Measurements from ENCODE around the gene TNFRSF18. TPM values are rescaled to one million over a fixed set of nuclear protein-coding genes. Genes with fewer than 3 reads are reported as not detected.

The TNFRSF18 gene
- total and polyA plus RNA-seq, 7 experiments from 2014 or later: 0.32 to 81.7 (median 7.6) TPM; not detected in 3

- H3K27me3 Mint-ChIP-seq: no peaks in the 10 kb centered on the region
- no peaks in the 10 kb centered on the region for H3K9me3 ChIP-seq (ENCODE audit: control insufficient read depth in 2 of 3, low read length in 3 of 3)
- ATAC-seq (no peak), DNase-seq (no peak)
- peaks cover 0 to 96% (median 3%) of the 10 kb centered on the region in 3 experiments for H3K36me3 ChIP-seq (ENCODE audit: control insufficient read depth in 2 of 3, insufficient read depth in 3 of 3, low read length in 3 of 3)
- H3K27me3 ChIP-seq (ENCODE audit: control insufficient read depth in 2 of 2, insufficient read depth in 2 of 2, low read length in 2 of 2): no peaks in the 10 kb centered on the region
- H3K27ac ChIP-seq (ENCODE audit: low read depth, low read length): no peak overlapping the region
- peaks cover 0 to 2% of the 10 kb centered on the region in 2 donors for H3K4me1 ChIP-seq (ENCODE audit: control insufficient read depth in 2 of 2, insufficient read depth in 2 of 2, low read length in 2 of 2)
- H3K27ac Mint-ChIP-seq: no peak overlapping the region
- intact Hi-C loops (cut with micrococcal nuclease): no loop called here
- peaks cover 5 to 28% (median 9%) of the 10 kb centered on the region in 7 donors for H3K4me1 Mint-ChIP-seq
- POLR2A ChIA-PET: no interaction called here
- no peak overlapping the region for H3K4me3 Mint-ChIP-seq
- no peaks in the 10 kb centered on the region for H3K9me3 Mint-ChIP-seq
- peaks cover 5 to 24% (median 11%) of the 10 kb centered on the region in 5 donors for H3K36me3 Mint-ChIP-seq
- no peak overlapping the region for H3K4me3 ChIP-seq (ENCODE audit: low read length)
- CTCF ChIA-PET: no interaction called here
These were observed 17.5 kb upstream of the TNFRSF18 start for GRCh38 chr1:1223891-1224290.

GRCh38 chr1:1223321-1223720 lies 16.9 kb upstream of the TNFRSF18 start:
- POLR2A ChIA-PET: no interaction called here
- Histone ChIP-seq H3K4me1 (ENCODE audit: control insufficient read depth in 2 of 2, insufficient read depth in 2 of 2, low read length in 2 of 2) (peaks cover 0 to 2% of the 10 kb centered on the region in 2 donors), H3K9me3 (ENCODE audit: control insufficient read depth in 2 of 3, low read length in 3 of 3) (no peaks in the 10 kb centered on the region), H3K4me3 (ENCODE audit: low read length) (no peak overlapping the region), H3K27ac (ENCODE audit: low read depth, low read length) (no peak overlapping the region), H3K36me3 (ENCODE audit: control insufficient read depth in 2 of 3, insufficient read depth in 3 of 3, low read length in 3 of 3) (peaks cover 0 to 95% (median 3%) of the 10 kb centered on the region in 3 experiments), H3K27me3 (ENCODE audit: control insufficient read depth in 2 of 2, insufficient read depth in 2 of 2, low read length in 2 of 2) (no peaks in the 10 kb centered on the region)
- Mint-ChIP-seq H3K9me3 (no peaks in the 10 kb centered on the region), H3K36me3 (peaks cover 5 to 24% (median 11%) of the 10 kb centered on the region in 5 donors), H3K4me1 (peaks cover 5 to 27% (median 9%) of the 10 kb centered on the region in 7 donors), H3K4me3 (no peak overlapping the region), H3K27ac (no peak overlapping the region), H3K27me3 (no peaks in the 10 kb centered on the region)
- CTCF ChIA-PET: no interaction called here
- ATAC-seq: no peak
- intact Hi-C loops (cut with micrococcal nuclease): no loop called here
- no peak for DNase-seq

DNA sequence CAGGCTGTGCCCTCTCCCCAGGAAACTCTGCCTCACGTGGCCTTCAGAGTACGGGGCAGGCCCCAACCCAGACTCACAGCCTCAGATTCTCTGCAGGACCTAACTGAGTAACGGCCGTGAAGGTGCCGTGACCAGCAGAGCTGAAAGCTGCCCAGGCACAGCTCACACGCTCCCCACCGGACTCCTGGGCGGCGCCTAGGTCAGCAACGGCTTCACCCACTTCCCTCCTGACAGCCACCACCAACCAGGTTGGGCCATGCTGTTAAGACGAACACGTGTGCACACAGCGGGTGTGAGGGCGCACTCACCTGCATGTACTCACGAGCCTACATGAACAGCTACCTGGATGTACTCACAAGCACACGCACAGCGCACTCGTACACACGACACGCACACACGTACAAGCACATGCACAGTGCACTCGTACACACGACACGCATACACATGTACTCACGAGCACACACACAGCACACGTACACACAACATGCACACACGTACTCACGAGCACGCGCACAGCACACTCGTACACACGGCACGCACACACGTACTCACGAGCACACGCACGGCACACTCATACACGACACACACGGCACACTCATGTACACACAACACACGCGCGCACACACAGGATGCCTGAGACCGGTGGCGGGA lies 16.3 kb upstream of the TNFRSF18 start:
- intact Hi-C loops (cut with micrococcal nuclease): no loop called here
- H3K27ac Mint-ChIP-seq: peak overlapping the region in 1 of 9 donors; percentile 36
- no peaks in the 10 kb centered on the region for H3K27me3 Mint-ChIP-seq
- POLR2A ChIA-PET: no interaction called here
- Histone ChIP-seq H3K27me3 (ENCODE audit: control insufficient read depth in 2 of 2, insufficient read depth in 2 of 2, low read length in 2 of 2) (no peaks in the 10 kb centered on the region), H3K4me1 (ENCODE audit: control insufficient read depth in 2 of 2, insufficient read depth in 2 of 2, low read length in 2 of 2) (peaks cover 0 to 2% of the 10 kb centered on the region in 2 donors), H3K27ac (ENCODE audit: low read depth, low read length) (no peak overlapping the region), H3K36me3 (ENCODE audit: control insufficient read depth in 2 of 3, insufficient read depth in 3 of 3, low read length in 3 of 3) (peaks cover 0 to 95% (median 3%) of the 10 kb centered on the region in 3 experiments), H3K9me3 (ENCODE audit: control insufficient read depth in 2 of 3, low read length in 3 of 3) (no peaks in the 10 kb centered on the region), H3K4me3 (ENCODE audit: low read length) (no peak overlapping the region)
- CTCF ChIA-PET: no interaction called here
- H3K4me3 Mint-ChIP-seq: peak overlapping the region in 1 of 10 donors; percentile 47
- DNase-seq: no peak
- H3K36me3 Mint-ChIP-seq: peaks cover 5 to 27% (median 11%) of the 10 kb centered on the region in 5 donors
- peaks cover 5 to 27% (median 9%) of the 10 kb centered on the region in 7 donors for H3K4me1 Mint-ChIP-seq
- ATAC-seq: no peak
- H3K9me3 Mint-ChIP-seq: no peaks in the 10 kb centered on the region

DNA sequence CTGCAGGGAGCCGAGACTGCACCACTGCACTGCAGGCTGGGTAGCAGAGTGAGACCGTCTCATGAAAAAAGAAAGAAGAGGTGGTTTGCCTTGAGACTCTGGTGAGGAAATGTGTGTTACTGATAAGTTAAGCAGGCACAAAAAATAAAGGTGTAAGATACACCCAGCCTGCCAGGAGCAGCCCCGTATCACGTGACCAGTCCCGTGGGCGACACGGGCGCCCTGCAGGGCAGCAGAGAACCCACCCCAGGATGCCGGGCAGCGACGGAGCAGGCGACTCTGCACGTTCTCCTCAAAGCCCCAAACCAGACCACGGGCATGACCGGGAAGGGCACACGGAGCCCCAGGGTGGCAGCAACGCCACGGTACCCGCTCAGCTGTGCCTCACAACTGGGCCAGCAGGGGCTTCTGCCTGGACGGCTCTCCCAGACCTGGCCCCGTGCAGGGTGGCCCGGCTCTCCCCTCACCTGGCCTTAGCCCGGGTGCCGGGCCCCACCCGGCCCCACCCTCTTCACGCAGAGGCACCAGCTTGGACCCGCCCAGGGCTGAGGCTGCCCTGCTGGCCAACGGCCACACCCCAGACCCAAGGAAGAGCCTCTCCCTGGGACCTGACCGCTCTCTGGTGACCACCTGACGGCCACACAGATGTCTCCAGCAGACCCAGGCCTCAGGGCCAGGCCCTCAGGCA lies 15.6 kb upstream of the TNFRSF18 start:
- H3K36me3 ChIP-seq (ENCODE audit: control insufficient read depth in 2 of 3, insufficient read depth in 3 of 3, low read length in 3 of 3): peaks cover 0 to 93% (median 3%) of the 10 kb centered on the region in 3 experiments
- intact Hi-C loops (cut with micrococcal nuclease): no loop called here
- peaks cover 5 to 27% (median 11%) of the 10 kb centered on the region in 5 donors for H3K36me3 Mint-ChIP-seq
- no peak overlapping the region for H3K4me3 Mint-ChIP-seq
- H3K27me3 ChIP-seq (ENCODE audit: control insufficient read depth in 2 of 2, insufficient read depth in 2 of 2, low read length in 2 of 2): no peaks in the 10 kb centered on the region
- H3K27ac Mint-ChIP-seq: no peak overlapping the region
- no peaks in the 10 kb centered on the region for H3K27me3 Mint-ChIP-seq
- ATAC-seq: peak; percentile 16
- DNase-seq: no peak
- ChIA-PET CTCF (no interaction called here), POLR2A (no interaction called here)
- H3K4me3 ChIP-seq (ENCODE audit: low read length): no peak overlapping the region
- H3K9me3 ChIP-seq (ENCODE audit: control insufficient read depth in 2 of 3, low read length in 3 of 3): no peaks in the 10 kb centered on the region
- peaks cover 5 to 27% (median 9%) of the 10 kb centered on the region in 7 donors for H3K4me1 Mint-ChIP-seq
- H3K9me3 Mint-ChIP-seq: no peaks in the 10 kb centered on the region
- H3K4me1 ChIP-seq (ENCODE audit: control insufficient read depth in 2 of 2, insufficient read depth in 2 of 2, low read length in 2 of 2): peaks cover 0 to 2% of the 10 kb centered on the region in 2 donors
- H3K27ac ChIP-seq (ENCODE audit: low read depth, low read length): no peak overlapping the region

GRCh38 chr1:1220197-1220596 lies 13.8 kb upstream of the TNFRSF18 start:
- Mint-ChIP-seq H3K4me1 (peaks cover 0 to 28% (median 13%) of the 10 kb centered on the region in 7 donors), H3K27ac (no peak overlapping the region), H3K9me3 (no peaks in the 10 kb centered on the region), H3K36me3 (peaks cover 5 to 26% (median 8%) of the 10 kb centered on the region in 5 donors), H3K27me3 (no peaks in the 10 kb centered on the region), H3K4me3 (no peak overlapping the region)
- CTCF ChIA-PET: no interaction called here
- Histone ChIP-seq H3K27me3 (ENCODE audit: control insufficient read depth in 2 of 2, insufficient read depth in 2 of 2, low read length in 2 of 2) (no peaks in the 10 kb centered on the region), H3K4me1 (ENCODE audit: control insufficient read depth in 2 of 2, insufficient read depth in 2 of 2, low read length in 2 of 2) (peaks cover 0 to 3% of the 10 kb centered on the region in 2 donors), H3K9me3 (ENCODE audit: control insufficient read depth in 2 of 3, low read length in 3 of 3) (no peaks in the 10 kb centered on the region), H3K27ac (ENCODE audit: low read depth, low read length) (no peak overlapping the region), H3K36me3 (ENCODE audit: control insufficient read depth in 2 of 3, insufficient read depth in 3 of 3, low read length in 3 of 3) (peaks cover 0 to 89% (median 3%) of the 10 kb centered on the region in 3 experiments), H3K4me3 (ENCODE audit: low read length) (no peak overlapping the region)
- ATAC-seq (no peak), DNase-seq (no peak)
- POLR2A ChIA-PET: no interaction called here
- intact Hi-C loops (cut with micrococcal nuclease): no loop called here

GRCh38 chr1:1219341-1219740 lies 12.9 kb upstream of the TNFRSF18 start:
- Mint-ChIP-seq H3K27me3 (no peaks in the 10 kb centered on the region), H3K27ac (peak overlapping the region in 1 of 9 donors; percentile 38), H3K9me3 (no peaks in the 10 kb centered on the region), H3K4me3 (no peak overlapping the region), H3K4me1 (peaks cover 0 to 37% (median 20%) of the 10 kb centered on the region in 7 donors), H3K36me3 (peaks cover 5 to 24% (median 8%) of the 10 kb centered on the region in 5 donors)
- DNase-seq: no peak
- ChIA-PET CTCF (no interaction called here), POLR2A (no interaction called here)
- Histone ChIP-seq H3K4me1 (ENCODE audit: control insufficient read depth in 2 of 2, insufficient read depth in 2 of 2, low read length in 2 of 2) (peaks cover under 1 to 11% of the 10 kb centered on the region in 2 donors), H3K27ac (ENCODE audit: low read depth, low read length) (no peak overlapping the region), H3K9me3 (ENCODE audit: control insufficient read depth in 2 of 3, low read length in 3 of 3) (no peaks in the 10 kb centered on the region), H3K27me3 (ENCODE audit: control insufficient read depth in 2 of 2, insufficient read depth in 2 of 2, low read length in 2 of 2) (no peaks in the 10 kb centered on the region), H3K36me3 (ENCODE audit: control insufficient read depth in 2 of 3, insufficient read depth in 3 of 3, low read length in 3 of 3) (peaks cover 0 to 80% (median 3%) of the 10 kb centered on the region in 3 experiments), H3K4me3 (ENCODE audit: low read length) (no peak overlapping the region)
- no peak for ATAC-seq
- intact Hi-C loops (cut with micrococcal nuclease): no loop called here

All from naive thymus-derived CD4-positive, alpha-beta T cell (primary cell).